Measurements from ENCODE around the gene MRPS26.

MRPS26 gene

DNA sequence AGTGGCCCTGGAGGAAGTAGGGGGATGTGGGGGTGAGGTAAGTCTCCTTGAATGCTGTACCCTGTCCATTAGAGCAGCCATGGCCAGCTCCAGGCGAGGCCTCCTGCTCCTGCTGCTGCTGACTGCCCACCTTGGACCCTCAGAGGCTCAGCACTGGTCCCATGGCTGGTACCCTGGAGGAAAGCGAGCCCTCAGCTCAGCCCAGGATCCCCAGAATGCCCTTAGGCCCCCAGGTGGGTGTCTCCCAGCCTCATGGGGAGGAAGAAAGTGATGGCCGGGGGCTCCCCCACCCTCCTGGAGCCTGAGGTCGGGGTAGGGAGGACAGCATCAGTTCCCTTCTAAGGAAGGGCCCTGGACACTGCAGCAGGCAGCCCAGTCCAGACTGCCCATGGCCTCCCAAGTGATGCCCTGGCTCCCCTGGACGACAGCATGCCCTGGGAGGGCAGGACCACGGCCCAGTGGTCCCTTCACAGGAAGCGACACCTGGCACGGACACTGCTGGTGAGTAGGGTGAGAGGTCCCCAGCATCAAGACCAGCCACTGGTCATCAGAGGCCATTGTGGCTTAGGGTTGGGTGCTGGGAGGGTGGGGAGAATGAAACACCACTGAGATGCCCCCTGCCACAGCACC, 1.4 kb upstream of the MRPS26 start:
- TF ChIP-seq, protein P1, sequence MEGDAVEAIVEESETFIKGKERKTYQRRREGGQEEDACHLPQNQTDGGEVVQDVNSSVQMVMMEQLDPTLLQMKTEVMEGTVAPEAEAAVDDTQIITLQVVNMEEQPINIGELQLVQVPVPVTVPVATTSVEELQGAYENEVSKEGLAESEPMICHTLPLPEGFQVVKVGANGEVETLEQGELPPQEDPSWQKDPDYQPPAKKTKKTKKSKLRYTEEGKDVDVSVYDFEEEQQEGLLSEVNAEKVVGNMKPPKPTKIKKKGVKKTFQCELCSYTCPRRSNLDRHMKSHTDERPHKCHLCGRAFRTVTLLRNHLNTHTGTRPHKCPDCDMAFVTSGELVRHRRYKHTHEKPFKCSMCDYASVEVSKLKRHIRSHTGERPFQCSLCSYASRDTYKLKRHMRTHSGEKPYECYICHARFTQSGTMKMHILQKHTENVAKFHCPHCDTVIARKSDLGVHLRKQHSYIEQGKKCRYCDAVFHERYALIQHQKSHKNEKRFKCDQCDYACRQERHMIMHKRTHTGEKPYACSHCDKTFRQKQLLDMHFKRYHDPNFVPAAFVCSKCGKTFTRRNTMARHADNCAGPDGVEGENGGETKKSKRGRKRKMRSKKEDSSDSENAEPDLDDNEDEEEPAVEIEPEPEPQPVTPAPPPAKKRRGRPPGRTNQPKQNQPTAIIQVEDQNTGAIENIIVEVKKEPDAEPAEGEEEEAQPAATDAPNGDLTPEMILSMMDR (IDR thresholded peaks at IDR 0.05; ENCODE audit: insufficient read depth, low read length, poor library complexity, severe bottlenecking), result no peak
- Histone ChIP-seq H3K27me3 (replicated peaks; ENCODE audit: control insufficient read depth, insufficient read depth, low read length) (no peaks in the 10 kb centered on the region), H3K36me3 (ENCODE audit: control insufficient read depth, insufficient read depth, low read length) (peaks cover 17% of the 10 kb centered on the region), H3K4me3 (replicated peaks; ENCODE audit: low read depth, low read length) (no peak overlapping the region)
- DNase-seq (ENCODE audit: extremely low read depth, insufficient read length), result no peak

DNA sequence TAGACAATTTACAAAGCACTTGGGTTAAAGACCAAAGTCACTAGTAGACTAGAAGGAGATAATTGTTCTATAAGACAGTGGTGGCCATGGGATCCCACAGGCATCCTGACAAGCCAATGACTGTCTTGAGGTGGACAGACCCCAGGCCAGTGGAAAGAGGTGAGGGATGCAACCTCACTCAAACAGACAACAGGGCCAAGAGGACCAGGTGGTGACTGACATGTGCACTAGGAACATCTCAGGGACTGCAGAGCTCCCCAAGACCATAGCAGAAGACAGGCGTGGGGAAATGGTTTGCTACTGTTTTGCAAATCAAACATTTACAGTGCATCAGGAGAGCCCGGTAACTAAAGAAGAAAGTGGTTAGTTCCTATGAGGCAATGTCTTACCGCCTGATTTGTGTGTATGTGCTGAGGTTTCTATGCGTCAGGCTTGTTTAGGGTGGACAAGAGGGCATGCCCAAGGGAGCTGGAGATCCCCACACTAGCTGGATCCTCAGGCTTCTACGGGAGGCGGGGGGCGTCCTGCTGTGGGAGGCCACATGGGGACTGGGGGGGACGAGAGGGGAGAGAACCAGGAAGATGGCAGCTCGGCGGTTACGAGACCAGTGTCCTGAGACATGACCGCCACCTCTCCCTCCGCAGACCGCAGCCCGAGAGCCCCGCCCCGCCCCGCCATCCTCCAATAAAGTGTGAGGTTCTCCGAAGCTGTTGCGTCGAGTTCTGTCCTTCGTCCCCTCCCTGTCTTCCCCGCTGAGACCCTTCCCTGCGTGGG, 623 bp upstream of the MRPS26 start:
- TF ChIP-seq, protein P1 (IDR thresholded peaks at IDR 0.05; ENCODE audit: insufficient read depth, low read length, poor library complexity, severe bottlenecking), result no peak
- DNase-seq (ENCODE audit: extremely low read depth, insufficient read length), result no peak
- Histone ChIP-seq H3K36me3 (ENCODE audit: control insufficient read depth, insufficient read depth, low read length) (peaks cover 11% of the 10 kb centered on the region), H3K4me3 (replicated peaks; ENCODE audit: low read depth, low read length) (peak overlapping the region; percentile 86), H3K27me3 (replicated peaks; ENCODE audit: control insufficient read depth, insufficient read depth, low read length) (no peaks in the 10 kb centered on the region)

DNA sequence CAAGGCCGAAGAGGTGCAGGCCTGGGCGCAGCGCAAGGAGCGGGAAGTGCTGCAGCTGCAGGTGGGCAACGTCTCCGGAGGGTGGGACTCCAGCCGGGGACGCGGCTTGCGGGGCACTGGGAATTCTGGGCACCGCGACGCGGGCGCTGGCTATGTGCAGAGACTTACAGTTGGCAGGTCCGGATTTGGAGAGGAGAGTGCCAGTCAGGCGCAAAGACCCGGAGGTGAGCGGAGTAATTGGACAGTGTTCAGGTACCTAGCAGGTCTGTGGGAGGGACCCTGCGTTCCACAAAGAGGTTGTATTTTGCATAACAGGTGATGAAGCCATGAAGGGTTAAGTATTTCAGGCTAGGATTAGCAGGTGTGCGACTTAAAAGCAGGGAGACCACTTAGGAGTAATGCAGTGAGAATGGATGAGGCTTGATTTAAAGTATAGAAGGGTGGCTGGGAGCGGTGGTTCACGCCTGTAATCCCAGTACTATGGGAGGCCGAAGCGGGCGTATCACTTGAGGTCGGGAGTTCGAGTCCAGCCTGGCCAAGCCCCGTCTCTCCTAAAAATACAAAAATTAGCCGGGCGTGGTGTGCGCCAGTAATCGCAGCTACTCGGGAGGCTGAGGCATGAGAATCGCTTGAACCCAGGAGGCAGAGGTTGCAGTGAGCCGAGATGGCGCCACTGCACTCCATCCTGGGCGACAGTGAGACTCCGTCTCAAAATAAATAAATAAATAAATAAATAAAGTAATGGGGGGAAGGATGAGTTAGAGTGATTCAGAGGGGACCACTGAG, 1.0 kb downstream of the MRPS26 start:
- TF ChIP-seq, protein P1 (IDR thresholded peaks at IDR 0.05; ENCODE audit: insufficient read depth, low read length, poor library complexity, severe bottlenecking), result no peak
- no peak for DNase-seq (ENCODE audit: extremely low read depth, insufficient read length)
- peaks cover 11% of the 10 kb centered on the region for H3K36me3 ChIP-seq (ENCODE audit: control insufficient read depth, insufficient read depth, low read length)
- peak overlapping the region; percentile 86 for H3K4me3 ChIP-seq (replicated peaks; ENCODE audit: low read depth, low read length)
- H3K27me3 ChIP-seq (replicated peaks; ENCODE audit: control insufficient read depth, insufficient read depth, low read length), result no peaks in the 10 kb centered on the region

DNA sequence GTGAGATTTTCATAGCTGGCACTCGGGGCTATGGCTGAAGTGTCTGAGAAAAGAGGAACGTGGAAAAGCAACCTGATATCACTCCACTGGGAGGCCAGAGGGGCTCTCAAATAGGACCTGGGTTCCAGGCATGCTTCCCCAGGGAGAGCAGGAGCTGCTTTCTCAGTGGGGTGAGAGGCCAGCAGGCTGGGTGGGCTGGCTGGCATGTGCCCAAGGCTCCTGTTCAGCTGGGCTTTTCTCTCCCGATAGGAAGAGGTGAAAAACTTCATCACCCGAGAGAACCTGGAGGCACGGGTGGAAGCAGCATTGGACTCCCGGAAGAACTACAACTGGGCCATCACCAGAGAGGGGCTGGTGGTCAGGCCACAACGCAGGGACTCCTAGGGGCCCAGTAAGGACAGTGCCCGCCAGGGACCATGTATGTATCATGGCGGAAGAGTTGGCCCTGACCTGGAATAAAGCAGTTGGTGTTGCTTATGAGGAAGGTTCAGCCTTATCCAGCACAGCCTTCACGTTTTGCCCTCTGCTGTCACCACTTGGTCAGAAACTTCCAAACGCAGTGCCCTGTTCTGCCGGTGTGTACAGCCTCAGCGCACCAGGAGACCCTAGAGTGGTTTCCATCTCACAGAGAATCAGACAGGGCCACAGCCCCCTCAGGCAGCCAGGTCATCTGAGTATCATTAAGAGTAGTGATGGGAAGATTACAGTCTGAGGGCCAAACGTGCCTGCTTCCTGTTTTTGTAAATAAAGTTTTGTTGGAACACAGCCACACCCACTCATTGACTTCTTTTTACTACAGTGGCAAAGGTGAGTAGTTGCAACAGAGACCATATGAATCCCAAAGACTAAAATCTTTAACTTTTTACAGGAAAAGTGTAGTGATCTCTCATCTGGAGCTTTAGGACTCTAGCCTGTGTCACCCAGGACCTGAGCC, 1.9 kb downstream of the MRPS26 start:
- Histone ChIP-seq H3K4me3 (replicated peaks; ENCODE audit: low read depth, low read length) (no peak overlapping the region), H3K36me3 (ENCODE audit: control insufficient read depth, insufficient read depth, low read length) (peaks cover 9% of the 10 kb centered on the region), H3K27me3 (replicated peaks; ENCODE audit: control insufficient read depth, insufficient read depth, low read length) (no peaks in the 10 kb centered on the region)
- no peak for DNase-seq (ENCODE audit: extremely low read depth, insufficient read length)
- TF ChIP-seq, protein P1 (IDR thresholded peaks at IDR 0.05; ENCODE audit: insufficient read depth, low read length, poor library complexity, severe bottlenecking), result no peak

DNA sequence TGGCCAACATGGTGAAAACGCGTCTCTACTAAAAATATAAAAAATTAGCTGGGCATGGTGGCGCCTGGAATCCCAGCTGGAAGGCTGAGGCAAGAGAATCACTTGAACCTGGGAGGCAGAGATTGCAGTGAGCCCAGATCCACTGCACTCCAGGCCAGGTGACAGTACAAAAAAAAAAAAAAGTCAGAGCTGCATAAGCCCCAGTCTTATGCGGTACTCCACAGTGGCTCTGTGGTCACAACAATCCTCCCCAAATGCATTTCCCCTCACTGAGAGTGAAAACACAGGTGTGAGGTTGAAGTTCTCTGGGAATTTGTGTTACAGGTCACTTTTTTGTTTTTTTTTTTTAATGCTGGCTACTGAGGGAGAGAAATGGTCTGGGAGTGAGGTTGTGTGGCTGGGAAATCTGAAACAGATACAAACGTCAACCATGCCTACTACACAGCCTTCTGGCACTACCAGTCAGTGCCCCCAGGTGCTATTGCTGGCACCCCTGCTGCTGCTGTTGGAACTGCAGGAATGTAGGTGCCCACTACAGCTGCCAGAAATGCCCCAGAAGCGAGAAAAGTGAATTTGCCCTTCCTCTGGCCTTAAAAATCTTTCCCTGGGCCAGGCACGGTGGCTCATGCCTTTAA, 5.7 kb downstream of the MRPS26 start:
- Histone ChIP-seq H3K4me3 (replicated peaks; ENCODE audit: low read depth, low read length) (no peak overlapping the region), H3K27me3 (replicated peaks; ENCODE audit: control insufficient read depth, insufficient read depth, low read length) (no peaks in the 10 kb centered on the region), H3K36me3 (ENCODE audit: control insufficient read depth, insufficient read depth, low read length) (peaks cover 9% of the 10 kb centered on the region)
- TF ChIP-seq, protein P1 (IDR thresholded peaks at IDR 0.05; ENCODE audit: insufficient read depth, low read length, poor library complexity, severe bottlenecking), result no peak
- DNase-seq (ENCODE audit: extremely low read depth, insufficient read length), result no peak
